ENCODE results near the gene SCAPER. TPM values are rescaled to one million over a fixed set of nuclear protein-coding genes. Genes with fewer than 3 reads are reported as not detected.

SCAPER gene
- total RNA-seq, 1 donor from 2014 or later = 10.6 TPM

- DNase-seq = no peak
Observed at GRCh38 chr15:76347482-76348055, 557.6 kb downstream of the SCAPER start.

- peak; percentile 65 for DNase-seq
Observed at GRCh38 chr15:76346669-76347481, 558.3 kb downstream of the SCAPER start.

- DNase-seq = no peak
Observed at GRCh38 chr15:76345880-76346668, 559.1 kb downstream of the SCAPER start.

- no peak for DNase-seq
Observed at GRCh38 chr15:76345583-76345879, 559.6 kb downstream of the SCAPER start.

- no peak for DNase-seq
Observed at GRCh38 chr15:76344893-76345582, 560.1 kb downstream of the SCAPER start.

GRCh38 chr15:76343313-76343996 lies 561.7 kb downstream of the SCAPER start:
- DNase-seq = no peak

- DNase-seq = no peak
Observed at GRCh38 chr15:76342382-76343201, 562.5 kb downstream of the SCAPER start.

GRCh38 chr15:76342058-76342381 lies 563.1 kb downstream of the SCAPER start:
- no peak for DNase-seq

- DNase-seq = peak; percentile 12
Observed at GRCh38 chr15:76341366-76342057, 563.6 kb downstream of the SCAPER start.

- peak; percentile 43 for DNase-seq
Observed at GRCh38 chr15:76340803-76341365, 564.3 kb downstream of the SCAPER start.

- peak; percentile 51 for DNase-seq
Observed at GRCh38 chr15:76340198-76340802, 564.8 kb downstream of the SCAPER start.

- peak; percentile 24 for DNase-seq
Observed at GRCh38 chr15:76339305-76340197, 565.6 kb downstream of the SCAPER start.

- no peak for DNase-seq
Observed at GRCh38 chr15:76338486-76339304, 566.4 kb downstream of the SCAPER start.

GRCh38 chr15:76337696-76338485 lies 567.2 kb downstream of the SCAPER start:
- peak; percentile 27 for DNase-seq

GRCh38 chr15:76337059-76337695 lies 568.0 kb downstream of the SCAPER start:
- peak; percentile 17 for DNase-seq

GRCh38 chr15:76336254-76337058 lies 568.7 kb downstream of the SCAPER start, which contains the start of gene ISL2:
Gene ISL2 (plus strand): TSS chr15:76336773. CDS start chr15:76336884, 111 bp downstream.
- DNase-seq = peak; percentile 70

Measured in dermis blood vessel endothelial cell (primary cell).